Mesenchymal stem cell (in vitro differentiated cells and primary cell): ENCODE results near the gene WDR1.
A peak's percentile ranks its signal among the peaks of the same experiment; 100 is the strongest.

Experiments
- DNase-seq: peaks from one replicate; pipeline ENCODE4 v3.0.0-alpha.2; 2013
- H2AFZ ChIP-seq: one replicate; pipeline ENCODE4 v1.6.1; 2013; ENCODE audit warnings: low read depth, mild to moderate bottlenecking, control low read depth, inconsistent platforms, low read length, moderate library complexity
- H2AK5ac ChIP-seq: 2 replicates; pipeline ENCODE4 v1.6.1; 2013; ENCODE audit warnings: low read length, moderate library complexity, mild to moderate bottlenecking, inconsistent platforms; ENCODE audit not compliant: severe bottlenecking
- H2BK120ac ChIP-seq: one replicate; pipeline ENCODE4 v1.6.1; 2013; ENCODE audit warnings: low read depth, mild to moderate bottlenecking, inconsistent platforms, low read length, moderate library complexity
- H2BK12ac ChIP-seq, 2 experiments: one replicate each; pipeline ENCODE4 v1.6.1; 2013; ENCODE audit warnings: inconsistent platforms in 2 of 2, low read length in 2 of 2, mild to moderate bottlenecking in 2 of 2, moderate library complexity in 2 of 2, control low read depth in 1 of 2
- H2BK15ac ChIP-seq: one replicate; pipeline ENCODE4 v1.6.1; 2013; ENCODE audit warnings: mild to moderate bottlenecking, low read depth, inconsistent platforms; ENCODE audit not compliant: poor library complexity, severe bottlenecking
- H2BK5ac ChIP-seq: 2 replicates; pipeline ENCODE4 v1.6.1; 2013; ENCODE audit warnings: low read depth, mild to moderate bottlenecking, low read length, control low read depth, inconsistent platforms; ENCODE audit not compliant: poor library complexity, severe bottlenecking
- H3K14ac ChIP-seq, 2 experiments: one replicate each; pipeline ENCODE4 v1.6.1; 2013; ENCODE audit warnings: inconsistent platforms in 2 of 2, low read length in 2 of 2, control low read depth in 1 of 2, mild to moderate bottlenecking in 1 of 2, moderate library complexity in 1 of 2
- H3K18ac ChIP-seq, 2 experiments: one replicate each; pipeline ENCODE4 v1.6.1; 2013; ENCODE audit warnings: inconsistent platforms in 2 of 2, low read length in 2 of 2, control low read depth in 1 of 2, low read depth in 1 of 2, mild to moderate bottlenecking in 1 of 2
- H3K23ac ChIP-seq, 2 experiments: one replicate each; pipeline ENCODE4 v1.6.1; 2013; ENCODE audit warnings: inconsistent platforms in 2 of 2, low read length in 2 of 2, mild to moderate bottlenecking in 2 of 2, moderate library complexity in 2 of 2, control low read depth in 1 of 2
- H3K27ac ChIP-seq: 2 replicates; pipeline ENCODE4 v1.5.1; 2013; ENCODE audit warnings: mild to moderate bottlenecking, moderate library complexity, low read length, control low read depth, inconsistent platforms; ENCODE audit not compliant: poor library complexity, severe bottlenecking
- H3K27me3 ChIP-seq, 2 experiments: 2 replicates each; pipeline versions ENCODE4 v1.6.1 to v1.7.0; 2013; ENCODE audit warnings: low read length in 2 of 2, mild to moderate bottlenecking in 2 of 2, moderate library complexity in 2 of 2, control low read depth in 1 of 2, inconsistent platforms in 1 of 2; ENCODE audit not compliant: control insufficient read depth in 1 of 2, insufficient read depth in 1 of 2
- H3K36me3 ChIP-seq, 2 experiments: 2 replicates each; pipeline versions ENCODE4 v1.6.1 to v1.7.0; 2013; ENCODE audit warnings: low read length in 2 of 2, control low read depth in 1 of 2, inconsistent platforms in 1 of 2, low read depth in 1 of 2, mild to moderate bottlenecking in 1 of 2; ENCODE audit not compliant: insufficient read depth in 2 of 2, control insufficient read depth in 1 of 2
- H3K4ac ChIP-seq, 2 experiments: one replicate each; pipeline ENCODE4 v1.6.1; 2013; ENCODE audit warnings: inconsistent platforms in 2 of 2, low read length in 2 of 2, mild to moderate bottlenecking in 2 of 2, moderate library complexity in 2 of 2, control low read depth in 1 of 2, low read depth in 1 of 2
- H3K4me1 ChIP-seq: 2 replicates; pipeline ENCODE4 v1.6.1; 2013; ENCODE audit warnings: low read depth, low read length, control low read depth; ENCODE audit not compliant: control insufficient read depth, insufficient read depth
- H3K4me2 ChIP-seq: 2 replicates; pipeline ENCODE4 v1.6.1; 2013; ENCODE audit warnings: low read length, mild to moderate bottlenecking, inconsistent platforms; ENCODE audit not compliant: poor library complexity, severe bottlenecking
- H3K4me3 ChIP-seq, 2 experiments: 2 replicates each; pipeline versions ENCODE4 v1.5.1 to v1.7.0; 2013; ENCODE audit warnings: low read length in 2 of 2, mild to moderate bottlenecking in 2 of 2, control low read depth in 1 of 2, low read depth in 1 of 2; ENCODE audit not compliant: insufficient read depth in 1 of 2
- H3K79me1 ChIP-seq: replicated peaks from 2 replicates; pipeline ENCODE4 v1.6.1; 2013; ENCODE audit warnings: mild to moderate bottlenecking, control low read depth, low read length, inconsistent platforms; ENCODE audit not compliant: poor library complexity, severe bottlenecking
- H3K9ac ChIP-seq: 2 replicates; pipeline ENCODE4 v1.7.0; 2013; ENCODE audit warnings: mild to moderate bottlenecking, low read length, moderate library complexity
- H3K9me3 ChIP-seq: 2 replicates; pipeline ENCODE4 v1.7.0; 2013; ENCODE audit warnings: mild to moderate bottlenecking, low read length; ENCODE audit not compliant: control insufficient read depth
- H4K8ac ChIP-seq: one replicate; pipeline ENCODE4 v1.6.1; 2013; ENCODE audit warnings: inconsistent platforms, mild to moderate bottlenecking, low read length, moderate library complexity
- H4K91ac ChIP-seq: one replicate; pipeline ENCODE4 v1.6.1; 2013; ENCODE audit warnings: mild to moderate bottlenecking, low read length, inconsistent platforms
- WGBS: methylation state at CpG from one replicate; pipeline ENCODE4 v1.1.7; 2013; ENCODE audit warnings: mixed read lengths; 5-methylcytosine and 5-hydroxymethylcytosine counted together

The WDR1 gene

DNA sequence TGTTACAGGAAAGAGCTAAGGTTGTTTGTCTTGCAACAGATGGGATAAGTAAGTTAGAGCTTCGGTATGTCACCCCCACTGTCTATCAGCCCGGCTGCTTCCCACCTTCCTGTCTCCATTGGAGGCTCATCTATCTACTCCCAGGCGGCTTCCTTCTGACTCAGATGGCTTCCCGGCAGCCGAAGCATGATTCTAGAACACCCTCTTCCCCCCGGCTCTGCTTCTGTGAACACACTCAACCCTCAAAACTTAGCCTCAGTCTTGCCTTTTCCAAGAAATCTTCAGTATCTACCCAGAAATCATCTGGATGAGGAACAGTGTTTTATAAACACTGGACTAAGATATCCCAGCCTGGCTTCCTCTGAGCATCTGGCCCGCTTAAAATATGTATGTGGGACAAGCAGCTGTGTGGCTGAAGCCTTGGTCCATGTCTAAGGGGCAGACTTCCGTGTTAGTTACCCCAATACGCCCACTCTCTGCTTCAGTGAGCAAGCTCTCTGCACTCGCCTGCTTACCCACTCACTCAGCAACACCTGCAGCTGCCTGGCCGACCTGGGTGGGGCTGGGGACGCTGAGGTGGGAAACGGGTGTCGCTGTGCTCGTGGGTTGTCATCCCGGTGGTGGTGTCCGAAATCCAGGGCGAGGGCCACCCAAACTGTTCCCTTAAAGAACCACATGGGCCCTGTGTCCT, 83.3 kb downstream of the WDR1 start:
- no peak overlapping the region for H2BK5ac ChIP-seq
- no peak overlapping the region for H2BK12ac ChIP-seq
- H3K27me3 ChIP-seq = peaks cover 0 to under 1% of the 10 kb centered on the region in 2 experiments
- 78% methylated on average over 18 of the region's 18 CpGs for WGBS
- no peak overlapping the region for H4K91ac ChIP-seq
- no peak overlapping the region for H2AFZ ChIP-seq
- H3K4me2 ChIP-seq = no peak overlapping the region
- H3K36me3 ChIP-seq = no peaks in the 10 kb centered on the region
- peaks cover 14% of the 10 kb centered on the region for H3K4me1 ChIP-seq
- H3K9ac ChIP-seq = peak overlapping the region; percentile 44
- H3K9me3 ChIP-seq = no peaks in the 10 kb centered on the region
- no peak overlapping the region for H3K14ac ChIP-seq
- H3K23ac ChIP-seq = no peak overlapping the region
- H3K4ac ChIP-seq = no peak overlapping the region
- H4K8ac ChIP-seq = no peak overlapping the region
- H2AK5ac ChIP-seq = peak overlapping the region; percentile 82
- no peak overlapping the region for H2BK15ac ChIP-seq
- no peak overlapping the region for H3K18ac ChIP-seq
- H3K4me3 ChIP-seq = peak overlapping the region in 1 of 2 experiments; percentile 53
- H2BK120ac ChIP-seq = no peak overlapping the region
- H3K79me1 ChIP-seq = no peaks in the 10 kb centered on the region
- peak; percentile 16 for DNase-seq
- peak overlapping the region; percentile 3 for H3K27ac ChIP-seq

DNA sequence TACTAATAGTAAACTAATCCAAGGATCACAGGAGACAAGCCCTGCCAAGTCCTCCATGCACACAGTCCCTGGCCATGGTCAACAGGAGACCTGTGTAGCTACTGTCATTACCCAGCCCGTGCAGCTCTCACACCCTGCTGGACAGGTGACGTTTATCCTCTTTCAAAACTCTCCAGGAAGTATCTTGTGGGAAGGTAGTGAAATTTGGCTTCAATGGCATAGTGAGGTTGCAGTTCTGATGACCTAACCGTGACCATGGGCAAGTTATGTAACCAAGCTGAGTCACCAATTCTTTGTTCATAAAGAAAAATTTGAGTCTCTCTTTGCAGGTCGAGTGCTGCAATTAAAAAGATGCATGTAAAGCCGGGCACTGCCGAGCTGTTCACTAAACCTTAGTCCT, 84.0 kb downstream of the WDR1 start:
- Histone ChIP-seq H2BK5ac (no peak overlapping the region), H4K8ac (no peak overlapping the region), H2BK15ac (no peak overlapping the region), H3K79me1 (no peaks in the 10 kb centered on the region), H3K27me3 (peaks cover 0 to 3% of the 10 kb centered on the region in 2 experiments), H3K9ac (no peak overlapping the region), H3K18ac (no peak overlapping the region), H2AFZ (no peak overlapping the region), H3K4ac (no peak overlapping the region), H4K91ac (no peak overlapping the region), H2AK5ac (peak overlapping the region; percentile 43), H3K27ac (no peak overlapping the region), H3K36me3 (no peaks in the 10 kb centered on the region), H3K9me3 (no peaks in the 10 kb centered on the region), H3K4me1 (peaks cover 14% of the 10 kb centered on the region), H2BK120ac (no peak overlapping the region), H3K4me2 (no peak overlapping the region), H3K4me3 (peak overlapping the region in 1 of 2 experiments; percentile 53), H2BK12ac (no peak overlapping the region), H3K23ac (no peak overlapping the region), H3K14ac (no peak overlapping the region)
- WGBS = 85% methylated on average over 6 of the region's 6 CpGs
- DNase-seq = no peak

DNA sequence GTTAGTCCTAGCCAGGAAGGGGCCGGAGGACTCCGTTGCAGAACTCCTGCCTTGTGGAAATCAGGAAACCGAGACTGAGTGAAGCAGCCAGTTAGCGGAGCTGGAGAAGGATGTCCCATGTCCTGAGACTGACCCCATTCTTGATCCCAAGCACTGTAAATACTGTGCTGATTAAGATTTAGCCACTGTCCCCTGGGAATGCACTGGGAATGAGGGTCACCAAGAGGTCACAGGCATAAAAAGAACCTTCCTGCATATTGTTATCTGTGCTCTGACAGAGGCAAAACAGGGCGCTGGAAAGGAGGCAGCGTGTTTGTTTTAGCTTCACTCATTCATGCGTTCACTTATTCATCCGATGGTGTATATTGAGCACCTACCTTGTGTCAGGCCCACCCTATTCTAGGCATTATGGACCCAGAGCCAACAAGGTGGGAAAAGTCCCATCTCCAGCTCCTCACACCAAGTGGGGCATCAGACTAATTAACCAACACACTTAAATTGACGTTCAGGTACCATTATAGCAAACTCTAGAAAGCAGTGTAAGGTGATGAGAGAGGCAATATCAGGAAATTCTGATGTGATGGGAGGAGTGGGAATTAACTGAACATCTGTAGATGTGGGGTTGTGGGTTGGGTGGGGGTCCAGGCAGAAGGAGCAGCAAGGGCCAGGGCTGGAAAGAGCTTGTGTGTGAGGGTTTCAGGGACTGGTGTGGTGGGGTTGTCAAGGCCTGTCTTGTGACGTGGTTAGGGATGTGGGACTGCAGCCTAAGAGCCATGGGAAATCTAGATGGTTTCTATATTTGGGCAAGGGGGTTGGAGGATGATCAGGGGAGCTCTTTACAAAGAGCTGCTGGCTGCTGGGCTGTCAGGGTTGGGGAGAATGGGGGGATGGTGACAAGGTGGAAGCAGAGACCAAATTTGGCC, 84.7 kb downstream of the WDR1 start:
- no peak for DNase-seq
- no peak overlapping the region for H3K4me2 ChIP-seq

DNA sequence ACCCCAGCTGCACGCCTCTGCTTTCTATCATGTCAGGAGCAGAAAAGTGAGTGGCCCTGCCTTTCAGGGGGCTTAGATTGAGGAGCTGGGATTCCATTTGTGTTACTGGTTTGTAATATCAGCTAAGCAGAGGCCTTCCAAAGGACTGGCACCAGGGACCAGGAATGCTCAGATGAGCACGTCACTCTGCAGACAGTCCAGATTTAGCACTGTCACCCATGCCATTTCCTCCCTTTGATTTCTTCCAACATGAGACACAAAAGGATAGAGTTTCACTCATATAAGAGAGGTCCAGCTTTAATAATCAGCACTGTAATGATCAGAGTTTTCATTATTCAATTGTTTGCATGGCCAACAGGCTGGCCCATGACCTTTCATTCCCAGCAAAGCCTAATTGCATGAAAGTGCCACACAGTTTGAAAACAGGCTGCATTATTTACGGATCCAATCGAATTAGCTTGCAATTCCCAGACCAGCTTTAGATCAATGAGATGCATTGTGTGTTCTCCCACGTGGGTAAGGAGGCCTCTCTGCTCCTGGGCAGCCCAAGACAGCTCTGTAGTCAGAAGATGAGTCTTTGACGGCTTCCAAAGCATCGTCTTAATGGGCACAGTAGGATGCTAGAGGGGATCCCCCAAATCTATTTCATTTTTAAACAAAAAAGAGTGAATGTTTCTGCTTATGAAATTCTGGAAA, 85.5 kb downstream of the WDR1 start:
- Histone ChIP-seq H3K4ac (no peak overlapping the region), H2BK15ac (no peak overlapping the region), H3K4me1 (peaks cover 14% of the 10 kb centered on the region), H3K14ac (no peak overlapping the region), H3K79me1 (no peaks in the 10 kb centered on the region), H3K9me3 (no peaks in the 10 kb centered on the region), H2BK12ac (no peak overlapping the region), H3K9ac (no peak overlapping the region), H4K8ac (no peak overlapping the region), H3K27ac (no peak overlapping the region), H3K4me3 (no peak overlapping the region), H3K18ac (no peak overlapping the region), H3K23ac (no peak overlapping the region), H3K4me2 (no peak overlapping the region), H2BK120ac (no peak overlapping the region), H2BK5ac (no peak overlapping the region), H4K91ac (no peak overlapping the region), H3K27me3 (peaks cover 3% of the 10 kb centered on the region in 2 experiments), H2AFZ (no peak overlapping the region), H3K36me3 (no peaks in the 10 kb centered on the region), H2AK5ac (no peak overlapping the region)
- 74% methylated on average over 5 of the region's 7 CpGs for WGBS
- no peak for DNase-seq

More for the DNA sequence above, 84.7 kb downstream of the WDR1 start:
- no peak overlapping the region for H3K9ac ChIP-seq
- no peak overlapping the region for H2AFZ ChIP-seq
- H2AK5ac ChIP-seq = peak overlapping the region; percentile 43
- H3K23ac ChIP-seq = no peak overlapping the region
- H3K18ac ChIP-seq = no peak overlapping the region
- no peak overlapping the region for H2BK5ac ChIP-seq
- H3K36me3 ChIP-seq = no peaks in the 10 kb centered on the region
- no peak overlapping the region for H2BK15ac ChIP-seq
- H3K14ac ChIP-seq = no peak overlapping the region
- peaks cover 14% of the 10 kb centered on the region for H3K4me1 ChIP-seq
- no peaks in the 10 kb centered on the region for H3K79me1 ChIP-seq
- H3K4me3 ChIP-seq = no peak overlapping the region
- no peak overlapping the region for H2BK12ac ChIP-seq
- no peak overlapping the region for H4K91ac ChIP-seq
- 83% methylated on average over 10 of the region's 10 CpGs for WGBS
- H3K9me3 ChIP-seq = no peaks in the 10 kb centered on the region
- H3K27me3 ChIP-seq = peaks cover 0 to 3% of the 10 kb centered on the region in 2 experiments
- no peak overlapping the region for H4K8ac ChIP-seq
- no peak overlapping the region for H2BK120ac ChIP-seq
- H3K4ac ChIP-seq = no peak overlapping the region
- H3K27ac ChIP-seq = no peak overlapping the region
